Transverse colon (tissue), 4 donors: Measurements from ENCODE around the gene DNAJC9.

Experiments
- CTCF ChIP-seq, 5 experiments: fragments of 200-600 bp in 3 of 5; fragments of 450-650 bp in 2 of 5; sonication (generic) in 3 of 5; IDR thresholded peaks; 1 replicate in 2 of 5; 2 replicates in 3 of 5; pipeline ENCODE4 v1.5.1; 2016 to 2017; ENCODE audit warnings: antibody characterized with exemption in 5 of 5, inconsistent platforms in 3 of 5, mild to moderate bottlenecking in 2 of 5, moderate library complexity in 1 of 5
- EP300 ChIP-seq: sonication (generic); formaldehyde crosslinking; IDR thresholded peaks from one replicate; pipeline ENCODE4 v1.6.1; 2017; ENCODE audit warnings: antibody characterized with exemption, low read depth
- POLR2A ChIP-seq: fragments of 450-650 bp; IDR thresholded peaks from one replicate; pipeline ENCODE4 v1.6.1; 2016; ENCODE audit warnings: antibody characterized with exemption, mild to moderate bottlenecking, moderate library complexity
- POLR2AphosphoS5 ChIP-seq, 3 donors: sonication (generic); formaldehyde crosslinking; IDR thresholded peaks; one replicate each; pipeline ENCODE4 v1.6.1; 2016; ENCODE audit warnings: antibody characterized with exemption in 3 of 3

DNA sequence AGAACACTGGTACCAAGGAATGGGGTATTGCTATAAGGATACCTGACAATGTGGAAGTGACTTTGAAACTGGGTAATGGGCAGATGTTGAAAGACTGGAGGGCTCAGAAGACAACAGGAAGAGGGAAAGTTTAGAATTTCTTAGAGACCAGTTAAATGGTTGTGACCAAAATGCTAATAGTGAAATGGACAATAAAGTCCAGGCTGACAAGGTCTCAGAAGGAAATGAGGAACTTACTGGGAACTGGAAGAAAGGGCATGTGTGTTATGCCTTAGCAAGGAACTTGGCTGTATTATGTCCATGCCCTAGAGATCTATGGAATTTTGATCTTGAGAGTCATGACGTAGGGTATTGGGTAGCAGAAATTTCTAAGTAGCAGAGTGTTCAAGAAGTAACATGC lies 41.2 kb downstream of the DNAJC9 start:
- TF ChIP-seq POLR2AphosphoS5 (IDR thresholded peaks at IDR 0.05), result no peak
- no peak for TF ChIP-seq POLR2A
- no peak for TF ChIP-seq CTCF (IDR thresholded peaks at IDR 0.05)
- no peak for TF ChIP-seq EP300
